NB4 (cell line): ENCODE data around the gene LILRA6.
A peak's percentile ranks its signal among the peaks of the same experiment; 100 is the strongest.

Source experiments
- DNase-seq: peaks from one replicate; pipeline ENCODE4 v3.0.0; 2010; ENCODE audit warnings: low read depth
- H3K4me3 ChIP-seq: one replicate; pipeline ENCODE4 v1.5.1; 2011; ENCODE audit warnings: mild to moderate bottlenecking, low read depth, low read length, moderate library complexity
- MYC ChIP-seq: IDR thresholded peaks from 2 replicates; pipeline ENCODE4 v1.6.1; 2011; ENCODE audit warnings: low read depth, low read length
- POLR2A ChIP-seq: IDR thresholded peaks from 2 replicates; pipeline ENCODE4 v1.6.1; 2011; ENCODE audit warnings: mild to moderate bottlenecking; ENCODE audit not compliant: insufficient read length; ENCODE audit errors: extremely low read depth
- TF ChIP-seq, protein P1 (sequence below): IDR thresholded peaks from 2 replicates; pipeline ENCODE4 v1.6.1; 2011; ENCODE audit warnings: low read depth, low read length
- TF ChIP-seq, protein P2 (sequence below): IDR thresholded peaks from one replicate; pipeline ENCODE4 v1.5.1; 2012; ENCODE audit warnings: low read depth, low read length

The LILRA6 gene

DNA sequence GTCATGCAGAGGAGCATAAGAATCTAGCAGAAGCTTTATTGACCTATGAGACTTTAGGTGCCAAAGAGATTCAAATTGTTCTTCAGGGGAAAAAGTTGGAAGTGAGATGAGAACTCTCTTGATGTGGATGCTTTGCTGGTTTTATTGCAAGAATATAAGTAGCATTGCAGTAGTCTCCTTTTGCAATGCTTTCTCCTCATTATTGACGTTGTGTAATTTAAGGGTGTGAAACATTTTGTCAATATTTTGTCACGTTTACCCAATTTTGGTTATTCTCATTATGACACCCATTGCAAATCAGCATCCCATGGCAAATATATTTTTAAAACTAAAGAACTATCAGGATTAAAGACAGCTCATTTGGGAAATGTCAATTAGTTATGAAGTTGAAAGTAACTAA lies 26.3 kb upstream of the LILRA6 start:
- TF ChIP-seq, protein P1, sequence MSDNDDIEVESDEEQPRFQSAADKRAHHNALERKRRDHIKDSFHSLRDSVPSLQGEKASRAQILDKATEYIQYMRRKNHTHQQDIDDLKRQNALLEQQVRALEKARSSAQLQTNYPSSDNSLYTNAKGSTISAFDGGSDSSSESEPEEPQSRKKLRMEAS, result no peak
- TF ChIP-seq, protein P2, sequence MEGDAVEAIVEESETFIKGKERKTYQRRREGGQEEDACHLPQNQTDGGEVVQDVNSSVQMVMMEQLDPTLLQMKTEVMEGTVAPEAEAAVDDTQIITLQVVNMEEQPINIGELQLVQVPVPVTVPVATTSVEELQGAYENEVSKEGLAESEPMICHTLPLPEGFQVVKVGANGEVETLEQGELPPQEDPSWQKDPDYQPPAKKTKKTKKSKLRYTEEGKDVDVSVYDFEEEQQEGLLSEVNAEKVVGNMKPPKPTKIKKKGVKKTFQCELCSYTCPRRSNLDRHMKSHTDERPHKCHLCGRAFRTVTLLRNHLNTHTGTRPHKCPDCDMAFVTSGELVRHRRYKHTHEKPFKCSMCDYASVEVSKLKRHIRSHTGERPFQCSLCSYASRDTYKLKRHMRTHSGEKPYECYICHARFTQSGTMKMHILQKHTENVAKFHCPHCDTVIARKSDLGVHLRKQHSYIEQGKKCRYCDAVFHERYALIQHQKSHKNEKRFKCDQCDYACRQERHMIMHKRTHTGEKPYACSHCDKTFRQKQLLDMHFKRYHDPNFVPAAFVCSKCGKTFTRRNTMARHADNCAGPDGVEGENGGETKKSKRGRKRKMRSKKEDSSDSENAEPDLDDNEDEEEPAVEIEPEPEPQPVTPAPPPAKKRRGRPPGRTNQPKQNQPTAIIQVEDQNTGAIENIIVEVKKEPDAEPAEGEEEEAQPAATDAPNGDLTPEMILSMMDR, result no peak
- TF ChIP-seq POLR2A, result no peak
- TF ChIP-seq MYC, result no peak
- DNase-seq, result no peak
- no peak overlapping the region for H3K4me3 ChIP-seq

DNA sequence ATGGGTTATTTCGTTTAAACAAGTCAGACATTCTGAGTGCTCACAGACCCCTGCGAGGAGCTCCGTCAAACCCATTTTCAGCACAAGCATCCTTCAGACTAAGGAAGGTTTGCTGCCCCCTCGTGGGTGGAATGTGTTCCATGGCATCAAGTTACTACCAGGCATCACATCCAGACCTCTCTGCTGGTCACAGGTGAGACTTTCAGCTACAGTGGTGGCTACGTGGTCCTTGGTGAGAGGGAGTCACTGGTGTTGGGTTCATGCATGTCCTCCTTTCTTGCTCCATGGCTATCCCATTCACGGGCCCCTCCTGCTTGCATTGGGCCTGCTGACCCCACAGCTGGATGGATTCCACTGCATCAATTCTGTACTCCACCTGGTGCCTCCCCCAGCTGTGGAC lies 23.5 kb upstream of the LILRA6 start:
- peak; percentile 65 for DNase-seq
- no peak overlapping the region for H3K4me3 ChIP-seq
- TF ChIP-seq, protein P2, result peak; percentile 53
- TF ChIP-seq MYC, result no peak

DNA sequence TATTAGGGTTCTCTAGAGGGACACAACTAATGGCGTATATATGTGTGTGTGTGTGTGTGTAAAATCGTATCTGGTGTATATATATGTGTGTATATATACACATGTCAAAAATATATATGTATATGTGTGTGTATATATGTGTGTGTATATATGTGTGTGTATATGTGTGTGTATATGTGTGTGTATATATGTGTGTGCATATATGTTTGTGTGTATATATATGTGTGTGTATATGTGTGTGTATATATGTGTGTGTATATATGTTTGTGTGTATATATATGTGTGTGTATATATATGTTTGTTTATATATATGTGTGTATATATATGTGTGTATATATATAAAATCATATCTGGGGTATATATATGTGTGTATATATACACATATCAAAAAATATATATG lies 19.9 kb upstream of the LILRA6 start:
- DNase-seq, result no peak
- TF ChIP-seq, protein P2, result no peak
- TF ChIP-seq, protein P1, result no peak

DNA sequence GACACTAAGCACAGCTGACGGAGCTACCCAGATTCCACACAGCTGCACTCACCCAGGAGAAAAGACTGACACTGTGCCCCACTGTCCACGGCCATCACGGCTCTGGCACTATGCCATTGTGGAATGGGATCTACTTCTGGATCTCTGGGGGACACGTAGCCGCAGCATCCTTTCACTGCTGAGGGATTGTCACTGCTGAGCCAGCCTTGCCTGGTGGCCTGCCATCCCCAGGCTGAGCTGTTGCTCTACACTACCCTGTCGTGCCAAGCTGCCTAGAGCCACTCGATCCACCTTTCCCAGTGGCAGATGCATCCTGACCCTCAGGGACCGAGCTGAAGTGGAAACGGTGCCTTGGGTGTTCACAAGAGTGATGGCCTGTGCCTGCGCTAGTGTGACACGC lies 19.5 kb upstream of the LILRA6 start:
- TF ChIP-seq, protein P2, result no peak
- TF ChIP-seq MYC (no peak), POLR2A (no peak)
- TF ChIP-seq, protein P1, result no peak
- DNase-seq, result no peak
- no peak overlapping the region for H3K4me3 ChIP-seq

More for the DNA sequence above, 19.9 kb upstream of the LILRA6 start:
- H3K4me3 ChIP-seq, result no peak overlapping the region

DNA sequence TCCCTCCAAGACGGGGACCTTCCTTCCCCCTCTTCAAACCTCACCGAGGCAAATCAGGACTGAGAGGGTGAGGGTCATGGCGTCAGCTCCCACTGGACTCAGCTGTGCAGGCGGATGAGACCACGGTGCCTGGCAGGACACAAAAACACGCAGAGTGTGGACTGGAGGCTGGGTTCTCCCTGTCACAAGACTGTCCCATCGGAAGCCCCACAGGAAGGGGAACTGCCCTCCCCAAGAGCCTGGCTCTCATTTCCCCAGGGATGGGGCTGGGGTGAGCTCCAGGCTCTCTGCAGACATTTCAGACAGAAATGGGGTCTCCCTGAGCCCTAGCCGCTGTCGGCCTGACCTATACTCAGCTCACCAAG lies 14.5 kb upstream of the LILRA6 start, which contains the start of gene LILRB5:
TSS of gene LILRB5 (minus strand) at position 158 of the 365 bp plus-strand sequence. CDS start at position 78, 80 bp downstream.
- no peak for TF ChIP-seq MYC
- TF ChIP-seq, protein P1, result no peak
- no peak for TF ChIP-seq POLR2A
- TF ChIP-seq, protein P2, result no peak
- no peak within 1 kb of the TSS for H3K4me3 ChIP-seq
- DNase-seq, result no peak
